DND-41 (cell line): ENCODE data around the gene GMPPB.

Source experiments
- ATAC-seq: fragments of 200-7000 bp; cut with Tn5 transposase; 3 replicates; pipeline ENCODE4 v1.9.1; 2021; ENCODE audit warnings: low read depth; ENCODE audit not compliant: insufficient read depth
- DNase-seq: peaks from one replicate; pipeline ENCODE4 v3.0.0-alpha.2; 2020
- H2AFZ ChIP-seq: 2 replicates; pipeline ENCODE4 v1.6.0; 2012; ENCODE audit warnings: low read depth, low read length
- H3K27ac ChIP-seq: 2 replicates; pipeline ENCODE4 v1.5.1; 2012; ENCODE audit warnings: low read length, inconsistent platforms
- H3K27me3 ChIP-seq: fragments of 200-600 bp; sonication (generic); 2 replicates; pipeline ENCODE4 v1.6.0; 2012; ENCODE audit warnings: low read length, mild to moderate bottlenecking, inconsistent platforms; ENCODE audit not compliant: insufficient read depth, poor library complexity
- H3K36me3 ChIP-seq: 2 replicates; pipeline ENCODE4 v1.5.1; 2012; ENCODE audit warnings: low read length, inconsistent platforms; ENCODE audit not compliant: insufficient read depth
- H3K4me1 ChIP-seq: 2 replicates; pipeline ENCODE4 v1.5.1; 2012; ENCODE audit warnings: mild to moderate bottlenecking, low read length; ENCODE audit not compliant: insufficient read depth
- H3K4me2 ChIP-seq: 2 replicates; pipeline ENCODE4 v1.6.0; 2012; ENCODE audit warnings: mild to moderate bottlenecking, moderate library complexity, low read length, inconsistent platforms; ENCODE audit not compliant: insufficient read depth
- H3K4me3 ChIP-seq, 2 experiments: fragments of 200-600 bp in 1 of 2; shearing (Covaris generic) in 1 of 2; 2 replicates each; pipeline ENCODE4 v1.5.1; 2012 to 2016; ENCODE audit warnings: inconsistent platforms in 2 of 2, low read length in 2 of 2, mild to moderate bottlenecking in 2 of 2, low read depth in 1 of 2, moderate library complexity in 1 of 2
- H3K79me2 ChIP-seq: 2 replicates; pipeline ENCODE4 v1.6.0; 2012; ENCODE audit warnings: low read length, inconsistent platforms; ENCODE audit not compliant: insufficient read depth
- H3K9ac ChIP-seq: 2 replicates; pipeline ENCODE4 v1.6.0; 2012; ENCODE audit warnings: low read depth, mild to moderate bottlenecking, inconsistent platforms, low read length, moderate library complexity
- H3K9me3 ChIP-seq: 2 replicates; pipeline ENCODE4 v1.5.1; 2012; ENCODE audit warnings: low read length, moderate library complexity, mild to moderate bottlenecking, inconsistent platforms; ENCODE audit not compliant: insufficient read depth, severe bottlenecking
- H4K20me1 ChIP-seq: 2 replicates; pipeline ENCODE4 v1.6.0; 2012; ENCODE audit warnings: low read length; ENCODE audit not compliant: insufficient read depth
- CTCF ChIP-seq: IDR thresholded peaks from 2 replicates; pipeline ENCODE4 v1.5.1; 2012; ENCODE audit warnings: borderline replicate concordance, low read length, moderate library complexity, mild to moderate bottlenecking; ENCODE audit not compliant: poor library complexity, severe bottlenecking; ENCODE audit errors: extremely low read depth

GMPPB gene

GRCh38 chr3:49670940-49671290 lies 52.8 kb downstream of the GMPPB start:
- Histone ChIP-seq H3K27me3 (no peaks in the 10 kb centered on the region), H3K27ac (no peak overlapping the region), H3K9me3 (no peaks in the 10 kb centered on the region), H3K79me2 (peaks cover 24% of the 10 kb centered on the region), H3K4me1 (peaks cover 28% of the 10 kb centered on the region), H4K20me1 (peaks cover 12% of the 10 kb centered on the region; the same call in 1 of the 2 replicates), H2AFZ (no peak overlapping the region), H3K4me3 (no peak overlapping the region), H3K36me3 (peaks cover 9% of the 10 kb centered on the region), H3K4me2 (no peak overlapping the region), H3K9ac (no peak overlapping the region)
- no peak for DNase-seq
- no peak for TF ChIP-seq CTCF
- ATAC-seq, result no peak
